Large intestine (tissue), 12 donors: ENCODE data around the gene SPINK1. TPM values are rescaled to one million over a fixed set of nuclear protein-coding genes. Genes with fewer than 3 reads are reported as not detected.

ENCODE experiments used
- DNase-seq, 2 donors: peaks; one replicate each; pipeline versions ENCODE4 v3.0.0 to v3.0.0-alpha.2; 2013
- H3K27ac ChIP-seq: one replicate; pipeline ENCODE4 v1.5.1; 2013; ENCODE audit warnings: low read length
- H3K27me3 ChIP-seq: 2 replicates; pipeline ENCODE4 v1.6.1; 2013; ENCODE audit warnings: low read length; ENCODE audit not compliant: control insufficient read depth, insufficient read depth
- H3K36me3 ChIP-seq: 2 replicates; pipeline ENCODE4 v1.6.1; 2013; ENCODE audit warnings: low read length; ENCODE audit not compliant: control insufficient read depth, insufficient read depth
- H3K4me1 ChIP-seq: one replicate; pipeline ENCODE4 v1.6.1; 2013; ENCODE audit warnings: low read length; ENCODE audit not compliant: control insufficient read depth, insufficient read depth
- H3K4me3 ChIP-seq: one replicate; pipeline ENCODE4 v1.5.1; 2013; ENCODE audit warnings: low read length
- H3K9me3 ChIP-seq: one replicate; pipeline ENCODE4 v1.6.1; 2013; ENCODE audit warnings: mild to moderate bottlenecking, low read depth, low read length, moderate library complexity; ENCODE audit not compliant: control insufficient read depth
- whole genome bisulfite sequencing: methylation state at CpG from one replicate; pipeline ENCODE4 v1.1.5; 2013; ENCODE audit warnings: low lambda C conversion rate; ENCODE audit not compliant: insufficient coverage; 5-methylcytosine and 5-hydroxymethylcytosine counted together
- long read RNA-seq, 11 donors: transcript quantifications; one replicate each; lab custom pipeline, GENCODE V29; 2026
- polyA plus RNA-seq: library from polyadenylated mRNA; unstranded; fragments of 120-200 nt; gene quantifications from one replicate; pipeline ENCODE4 v1.2.1, GENCODE V29; 2013

Gene SPINK1, protein sequence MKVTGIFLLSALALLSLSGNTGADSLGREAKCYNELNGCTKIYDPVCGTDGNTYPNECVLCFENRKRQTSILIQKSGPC
- polyA plus RNA-seq: 259 TPM
- long read RNA-seq, donor 1, transcript SPINK1-202 (2 exons, 244 nt): minor isoform, 95 of 270 reads
- long read RNA-seq, donor 1, transcript SPINK1-201 (4 exons, 542 nt): major isoform, 168 of 270 reads
- long read RNA-seq, donor 1, partial matches to known transcripts: 0 of 270 reads
- long read RNA-seq, donor 1, other reads (novel, unspliced or antisense): 5 of 270 reads
- long read RNA-seq, donor 2, transcript SPINK1-202 (2 exons, 244 nt): minor isoform, 320 of 816 reads
- long read RNA-seq, donor 2, transcript SPINK1-203 (3 exons, 1,188 nt): minor isoform, 5 of 816 reads
- long read RNA-seq, donor 2, transcript SPINK1-201 (4 exons, 542 nt): major isoform, 443 of 816 reads
- long read RNA-seq, donor 2, partial matches to known transcripts: 28 of 816 reads
- long read RNA-seq, donor 2, other reads (novel, unspliced or antisense): 20 of 816 reads
- long read RNA-seq, donor 3, transcript SPINK1-201 (4 exons, 542 nt): major isoform, 602 of 1,093 reads
- long read RNA-seq, donor 3, transcript SPINK1-203 (3 exons, 1,188 nt): minor isoform, 10 of 1,093 reads
- long read RNA-seq, donor 3, transcript SPINK1-202 (2 exons, 244 nt): minor isoform, 397 of 1,093 reads
- long read RNA-seq, donor 3, partial matches to known transcripts: 41 of 1,093 reads
- long read RNA-seq, donor 3, other reads (novel, unspliced or antisense): 43 of 1,093 reads
- long read RNA-seq, donor 4, transcript SPINK1-202 (2 exons, 244 nt): minor isoform, 18 of 57 reads
- long read RNA-seq, donor 4, transcript SPINK1-201 (4 exons, 542 nt): major isoform, 38 of 57 reads
- long read RNA-seq, donor 4, partial matches to known transcripts: 0 of 57 reads
- long read RNA-seq, donor 4, other reads (novel, unspliced or antisense): 0 of 57 reads
- long read RNA-seq, donor 5, transcript SPINK1-201 (4 exons, 542 nt): major isoform, 38 of 53 reads
- long read RNA-seq, donor 5, transcript SPINK1-202 (2 exons, 244 nt): minor isoform, 15 of 53 reads
- long read RNA-seq, donor 5, partial matches to known transcripts: 0 of 53 reads
- long read RNA-seq, donor 5, other reads (novel, unspliced or antisense): 0 of 53 reads
- long read RNA-seq, donor 6, transcript SPINK1-201 (4 exons, 542 nt): major isoform, 381 of 701 reads
- long read RNA-seq, donor 6, transcript SPINK1-203 (3 exons, 1,188 nt): minor isoform, 9 of 701 reads
- long read RNA-seq, donor 6, transcript SPINK1-202 (2 exons, 244 nt): minor isoform, 272 of 701 reads
- long read RNA-seq, donor 6, partial matches to known transcripts: 18 of 701 reads
- long read RNA-seq, donor 6, other reads (novel, unspliced or antisense): 21 of 701 reads
- long read RNA-seq, donor 7, transcript SPINK1-201 (4 exons, 542 nt): major isoform, 148 of 231 reads
- long read RNA-seq, donor 7, transcript SPINK1-202 (2 exons, 244 nt): minor isoform, 78 of 231 reads
- long read RNA-seq, donor 7, transcript SPINK1-203 (3 exons, 1,188 nt): minor isoform, 5 of 231 reads
- long read RNA-seq, donor 7, partial matches to known transcripts: 0 of 231 reads
- long read RNA-seq, donor 7, other reads (novel, unspliced or antisense): 0 of 231 reads
- long read RNA-seq, donor 8, transcript SPINK1-202 (2 exons, 244 nt): minor isoform, 373 of 1,078 reads
- long read RNA-seq, donor 8, transcript SPINK1-201 (4 exons, 542 nt): major isoform, 637 of 1,078 reads
- long read RNA-seq, donor 8, transcript SPINK1-203 (3 exons, 1,188 nt): minor isoform, 13 of 1,078 reads
- long read RNA-seq, donor 8, partial matches to known transcripts: 15 of 1,078 reads
- long read RNA-seq, donor 8, other reads (novel, unspliced or antisense): 40 of 1,078 reads
- long read RNA-seq, donor 9, transcript SPINK1-202 (2 exons, 244 nt): minor isoform, 224 of 700 reads
- long read RNA-seq, donor 9, transcript SPINK1-203 (3 exons, 1,188 nt): minor isoform, 7 of 700 reads
- long read RNA-seq, donor 9, transcript SPINK1-201 (4 exons, 542 nt): major isoform, 429 of 700 reads
- long read RNA-seq, donor 9, partial matches to known transcripts: 12 of 700 reads
- long read RNA-seq, donor 9, other reads (novel, unspliced or antisense): 28 of 700 reads
- long read RNA-seq, donor 10, transcript SPINK1-203 (3 exons, 1,188 nt): minor isoform, 10 of 626 reads
- long read RNA-seq, donor 10, transcript SPINK1-202 (2 exons, 244 nt): minor isoform, 206 of 626 reads
- long read RNA-seq, donor 10, transcript SPINK1-201 (4 exons, 542 nt): major isoform, 377 of 626 reads
- long read RNA-seq, donor 10, partial matches to known transcripts: 9 of 626 reads
- long read RNA-seq, donor 10, other reads (novel, unspliced or antisense): 24 of 626 reads
- long read RNA-seq, donor 11, transcript SPINK1-201 (4 exons, 542 nt): major isoform, 289 of 448 reads
- long read RNA-seq, donor 11, transcript SPINK1-202 (2 exons, 244 nt): minor isoform, 148 of 448 reads
- long read RNA-seq, donor 11, partial matches to known transcripts: 0 of 448 reads
- long read RNA-seq, donor 11, other reads (novel, unspliced or antisense): 7 of 448 reads

- H3K27me3 ChIP-seq: no peaks in the 10 kb centered on the region
- peak within 1 kb of the TSS; percentile 76 for H3K27ac ChIP-seq
- peak within 1 kb of the TSS; percentile 44 for H3K4me3 ChIP-seq
- peaks cover 37% of the 10 kb centered on the region for H3K4me1 ChIP-seq
- H3K9me3 ChIP-seq: no peaks in the 10 kb centered on the region
- DNase-seq: peak; percentile 85 to 92
- WGBS: no CpG with 5 or more reads among the region's 3 CpGs
- H3K36me3 ChIP-seq: peaks cover 4% of the 10 kb centered on the region
Observed at GRCh38 chr5:147831465-147831864, at the start of gene SPINK1. Gene SPINK1 (minus strand): TSS chr5:147831671. CDS start chr5:147831577, 94 bp downstream.

GRCh38 chr5:147880487-147880886, 49.0 kb upstream of the SPINK1 start:
- WGBS: 71% methylated on average over 1 of the region's 2 CpGs
- Histone ChIP-seq H3K4me1 (no peaks in the 10 kb centered on the region), H3K27ac (no peak overlapping the region)

DNA sequence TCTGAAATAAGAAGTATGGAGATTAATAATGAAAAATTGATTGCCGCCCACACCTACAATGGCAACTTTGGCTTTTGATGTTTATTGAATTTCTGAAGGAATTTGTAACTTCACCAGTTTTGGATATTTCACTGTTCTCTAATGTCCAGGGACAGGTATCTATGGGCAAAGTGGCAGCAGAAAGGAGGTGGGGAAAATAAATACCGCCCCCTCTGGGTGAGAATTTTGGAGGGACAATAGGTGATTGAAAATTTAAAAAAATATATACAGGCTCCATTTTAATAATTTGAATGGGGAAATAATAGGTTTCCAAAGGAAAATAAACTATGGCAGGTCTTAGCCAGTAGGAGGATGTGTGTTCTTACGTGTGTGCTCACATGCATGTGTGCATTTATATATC, 48.3 kb upstream of the SPINK1 start:
- Histone ChIP-seq H3K27me3 (no peaks in the 10 kb centered on the region), H3K4me3 (no peak overlapping the region), H3K36me3 (no peaks in the 10 kb centered on the region), H3K27ac (no peak overlapping the region), H3K9me3 (no peaks in the 10 kb centered on the region), H3K4me1 (no peaks in the 10 kb centered on the region)
- WGBS: 95% methylated on average over 3 of the region's 3 CpGs
- no peak for DNase-seq

More at GRCh38 chr5:147880487-147880886, 49.0 kb upstream of the SPINK1 start:
- Histone ChIP-seq H3K9me3 (no peaks in the 10 kb centered on the region), H3K27me3 (no peaks in the 10 kb centered on the region), H3K4me3 (no peak overlapping the region), H3K36me3 (no peaks in the 10 kb centered on the region)
- DNase-seq: no peak

DNA sequence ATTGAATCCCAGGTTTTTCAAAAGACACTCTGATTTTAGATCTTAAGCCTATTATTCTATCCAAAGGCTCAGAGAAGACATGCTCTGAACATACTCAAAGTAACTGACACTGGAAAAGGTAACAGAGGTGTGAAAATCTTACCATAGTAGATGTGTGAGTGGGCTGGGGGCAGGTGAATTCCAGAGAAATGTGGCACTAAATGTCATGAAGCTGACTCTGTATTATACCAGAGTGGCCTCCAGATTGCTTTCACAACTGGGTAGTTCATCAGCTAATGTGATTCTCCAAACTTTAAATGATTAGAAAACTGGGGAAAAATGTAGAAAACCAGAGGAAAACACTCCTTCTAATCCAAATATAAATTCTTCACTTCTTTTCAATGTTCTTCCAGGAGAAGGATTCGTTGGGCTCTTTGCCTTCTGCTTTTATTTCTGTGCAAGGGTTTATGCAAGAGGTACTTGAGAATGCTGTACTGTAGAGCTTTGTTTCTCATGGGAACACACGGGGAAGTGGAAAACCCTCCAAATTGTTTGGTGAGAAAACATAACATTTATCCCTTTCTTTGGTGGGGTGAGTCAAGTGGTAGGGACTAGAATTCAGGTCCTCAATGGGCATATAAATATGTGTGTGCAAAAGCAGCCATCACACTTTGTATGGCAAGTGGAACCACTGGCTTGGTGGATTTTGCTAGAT, 46.7 kb upstream of the SPINK1 start, which contains the start of gene SCGB3A2:
Gene SCGB3A2 (plus strand): TSS at position 646 of the 694 bp plus-strand sequence. CDS start 93 bp downstream, outside the sequence.
- Histone ChIP-seq H3K36me3 (no peaks in the 10 kb centered on the region), H3K4me3 (no peak within 1 kb of the TSS), H3K27me3 (no peaks in the 10 kb centered on the region), H3K9me3 (no peaks in the 10 kb centered on the region), H3K4me1 (no peaks in the 10 kb centered on the region), H3K27ac (no peak within 1 kb of the TSS)
- WGBS: 100% methylated on average over 1 of the region's 2 CpGs
- DNase-seq: no peak

GRCh38 chr5:147876626-147877025, 45.2 kb upstream of the SPINK1 start:
- no peak overlapping the region for H3K27ac ChIP-seq
- no peaks in the 10 kb centered on the region for H3K9me3 ChIP-seq
- H3K4me3 ChIP-seq: no peak overlapping the region
- no peak for DNase-seq
- no peaks in the 10 kb centered on the region for H3K36me3 ChIP-seq
- H3K4me1 ChIP-seq: no peaks in the 10 kb centered on the region
- no peaks in the 10 kb centered on the region for H3K27me3 ChIP-seq
- WGBS: 100% methylated on average over 1 of the region's 2 CpGs

- Histone ChIP-seq H3K27me3 (no peaks in the 10 kb centered on the region), H3K4me1 (no peaks in the 10 kb centered on the region), H3K27ac (no peak overlapping the region), H3K9me3 (no peaks in the 10 kb centered on the region), H3K4me3 (no peak overlapping the region), H3K36me3 (no peaks in the 10 kb centered on the region)
- DNase-seq: no peak
Observed at GRCh38 chr5:147876141-147876540, 44.7 kb upstream of the SPINK1 start.

GRCh38 chr5:147874910-147875367, 43.5 kb upstream of the SPINK1 start:
- no peak overlapping the region for H3K4me3 ChIP-seq
- no peaks in the 10 kb centered on the region for H3K36me3 ChIP-seq
- no peak overlapping the region for H3K27ac ChIP-seq
- no peak for DNase-seq
- no peaks in the 10 kb centered on the region for H3K27me3 ChIP-seq
- no peaks in the 10 kb centered on the region for H3K9me3 ChIP-seq
- 20% methylated on average over 1 of the region's 3 CpGs for WGBS
- H3K4me1 ChIP-seq: no peaks in the 10 kb centered on the region
